CD4-positive, alpha-beta T cell treated with Interleukin-21 for 1 hour (primary cell): Measurements from ENCODE around the gene ENOX1.

Experiments
- DNase-seq: peaks from one replicate; pipeline ENCODE4 v3.0.0-alpha.2; 2020

Gene ENOX1

DNA sequence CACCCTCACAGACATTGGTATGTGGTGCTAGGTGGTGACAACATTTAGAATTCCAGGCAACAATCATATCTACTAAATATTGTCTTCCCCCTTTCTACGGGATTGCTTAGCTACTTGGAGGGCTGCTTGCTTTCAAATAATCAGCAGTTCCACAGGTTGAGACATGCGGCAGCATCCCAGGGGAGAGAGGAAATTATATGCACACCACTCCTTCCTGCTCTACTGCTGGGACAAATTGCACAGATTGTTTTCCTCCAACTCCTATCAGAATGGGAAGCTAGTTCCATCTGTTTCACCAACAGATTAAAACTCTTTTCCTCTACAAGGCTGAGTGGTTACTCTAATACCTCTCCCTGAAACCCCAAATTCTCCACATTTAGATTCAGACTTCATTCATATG lies 488.0 kb downstream of the ENOX1 start:
- DNase-seq = no peak

DNA sequence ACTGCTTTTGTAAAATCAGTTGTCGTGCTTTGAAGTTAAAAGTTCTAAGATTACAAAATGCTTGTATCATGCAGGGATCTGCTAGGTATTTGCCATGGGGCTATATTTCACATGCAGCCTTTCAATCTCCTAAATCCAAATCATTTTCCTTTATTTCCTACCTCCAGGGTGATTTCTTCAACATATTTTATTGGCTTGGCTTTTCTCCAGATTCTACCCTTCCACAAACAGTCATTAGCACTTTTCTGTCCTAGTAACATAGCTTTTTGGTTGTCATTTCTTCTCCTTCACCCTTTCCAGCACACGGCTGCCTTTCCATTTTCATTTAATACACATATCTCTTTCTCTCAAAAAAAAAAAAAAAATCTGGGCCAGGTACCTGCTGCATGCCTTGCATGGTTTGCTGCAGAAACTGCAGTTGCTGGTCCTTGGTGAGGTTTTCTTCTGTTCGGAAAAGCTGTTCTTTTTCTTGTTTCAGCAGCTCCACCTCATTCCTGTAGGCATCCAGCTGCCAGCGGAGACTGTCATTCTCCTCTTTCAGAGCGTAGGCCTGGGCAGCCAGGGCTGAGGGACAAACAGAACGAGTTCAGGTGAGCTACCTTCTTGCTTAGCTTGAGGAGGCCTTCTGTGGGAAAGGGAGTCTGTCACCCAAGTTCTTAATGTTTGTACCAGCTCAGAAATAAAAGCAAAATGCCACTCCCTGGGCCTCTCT lies 488.6 kb downstream of the ENOX1 start:
- no peak for DNase-seq

DNA sequence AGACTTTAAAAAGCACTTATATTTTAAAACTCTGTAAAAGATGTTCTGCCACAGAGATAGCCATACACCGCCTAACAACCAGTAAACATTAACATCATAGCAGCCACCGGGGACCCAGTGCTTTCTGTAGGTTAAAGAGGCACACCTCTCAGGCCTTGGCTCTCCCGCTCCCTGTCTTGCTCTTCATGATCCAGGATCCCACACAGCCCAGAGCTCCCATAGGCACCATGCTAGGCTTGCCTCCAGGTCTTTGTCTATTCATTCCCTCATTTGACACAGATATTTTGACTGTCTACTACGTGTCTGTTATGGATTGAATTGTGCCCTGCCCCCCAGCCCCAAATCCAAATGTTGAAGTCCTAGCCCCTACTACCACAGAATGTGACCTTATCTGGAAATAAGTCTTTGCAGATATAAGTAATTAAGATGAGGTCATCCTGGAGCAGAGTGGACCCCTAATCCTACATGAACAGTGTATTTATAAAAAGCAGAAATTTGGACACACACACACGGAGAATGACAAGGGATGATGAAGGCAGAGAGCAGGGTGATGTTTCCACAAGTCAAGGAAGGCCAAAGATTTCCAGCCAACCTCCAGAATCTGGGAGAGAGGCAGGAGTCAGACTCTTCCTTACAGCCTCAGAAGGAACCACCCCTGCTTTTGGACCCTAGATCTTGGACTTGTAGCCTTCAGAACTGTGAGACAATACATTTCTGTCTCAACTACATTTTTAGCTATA lies 490.8 kb downstream of the ENOX1 start:
- DNase-seq = no peak

DNA sequence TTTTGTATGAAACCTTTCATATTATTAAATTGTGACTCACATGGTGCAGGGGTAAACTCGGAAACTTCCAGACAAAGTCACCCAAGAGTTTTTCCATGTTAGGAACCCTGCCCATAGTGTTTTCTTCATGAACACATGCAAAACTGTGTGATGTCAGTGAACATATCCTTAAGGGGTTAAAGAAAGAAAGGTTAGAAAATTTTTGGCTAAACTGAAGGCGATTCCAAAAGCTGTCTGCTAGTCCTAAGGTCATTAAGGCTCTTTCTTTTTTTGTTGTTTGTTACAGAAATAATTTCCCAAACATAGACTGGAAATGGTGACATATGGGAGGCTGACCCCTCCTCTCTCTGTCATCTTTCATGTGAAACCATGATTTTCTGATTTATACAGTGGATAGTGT lies 491.5 kb downstream of the ENOX1 start:
- DNase-seq = no peak

DNA sequence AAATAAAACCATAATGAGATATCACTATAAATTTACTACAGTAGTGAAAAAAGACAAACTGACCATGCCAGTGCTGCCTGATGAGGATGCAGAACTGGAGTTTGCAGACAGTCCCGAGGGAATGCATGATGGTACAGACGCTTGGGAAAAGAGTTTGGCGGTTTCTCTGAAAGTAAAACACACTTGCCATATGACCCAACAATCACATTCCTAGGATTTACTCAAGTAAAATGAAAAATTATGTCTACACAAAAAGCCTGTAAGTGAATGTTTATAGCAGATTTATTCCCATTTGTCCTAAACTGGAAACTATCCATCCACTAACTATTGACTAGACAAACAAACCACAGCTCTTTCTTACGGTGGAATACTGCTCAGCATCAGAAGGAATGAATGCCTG lies 492.4 kb downstream of the ENOX1 start:
- no peak for DNase-seq

DNA sequence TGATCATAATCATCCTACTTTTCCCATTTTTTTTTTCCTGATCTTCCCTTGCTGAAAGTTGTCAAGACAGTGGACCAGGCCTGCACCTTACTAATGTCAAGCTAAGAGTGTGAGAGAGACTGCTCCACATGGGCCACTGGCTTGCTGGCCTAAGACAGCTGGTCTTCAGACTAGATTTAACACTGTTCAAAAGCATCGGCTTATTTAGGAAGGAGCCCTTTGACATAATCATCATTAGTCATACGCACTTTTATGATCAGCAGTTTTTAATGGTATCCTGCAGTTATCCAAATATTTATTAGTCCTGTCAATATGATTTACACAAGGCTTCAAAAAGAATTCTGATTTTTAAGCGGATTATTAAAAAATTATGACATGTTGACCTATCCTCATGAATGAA lies 492.8 kb downstream of the ENOX1 start:
- DNase-seq = no peak

DNA sequence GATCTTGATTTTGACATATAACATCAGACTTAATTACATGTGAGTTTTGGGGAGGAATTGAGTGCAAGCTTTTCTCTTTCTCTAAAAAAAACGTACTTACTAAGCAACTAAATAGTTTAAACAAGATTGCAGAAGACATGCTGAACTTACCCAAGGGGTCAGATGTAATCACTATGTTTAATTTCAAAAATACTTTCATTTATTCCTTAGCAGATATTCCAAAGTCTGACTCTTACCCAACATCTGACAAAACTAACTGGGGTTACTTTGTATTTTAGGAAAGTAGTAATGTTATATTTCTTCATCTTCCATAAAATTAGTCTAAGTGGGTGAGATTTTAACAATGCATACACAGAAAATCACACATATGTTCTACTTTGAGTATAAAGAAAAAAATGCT lies 493.2 kb downstream of the ENOX1 start:
- DNase-seq = no peak

DNA sequence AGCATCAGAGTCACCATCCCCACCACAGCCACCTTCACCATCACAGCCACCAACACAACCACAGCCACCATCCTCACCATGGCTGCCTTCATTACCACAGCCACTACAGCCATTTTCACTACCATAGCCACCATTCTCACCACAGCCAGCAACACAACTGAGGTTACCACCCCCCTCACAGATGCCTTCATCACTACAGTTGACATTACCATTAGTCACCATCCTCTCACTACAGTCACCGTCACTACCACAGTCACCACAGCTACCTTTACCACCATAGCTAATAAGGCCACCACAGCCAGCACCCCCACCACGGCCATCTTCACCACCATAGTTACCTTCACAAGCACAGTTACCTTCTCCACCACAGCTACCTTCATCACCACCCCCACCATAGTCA lies 493.8 kb downstream of the ENOX1 start:
- DNase-seq = no peak

DNA sequence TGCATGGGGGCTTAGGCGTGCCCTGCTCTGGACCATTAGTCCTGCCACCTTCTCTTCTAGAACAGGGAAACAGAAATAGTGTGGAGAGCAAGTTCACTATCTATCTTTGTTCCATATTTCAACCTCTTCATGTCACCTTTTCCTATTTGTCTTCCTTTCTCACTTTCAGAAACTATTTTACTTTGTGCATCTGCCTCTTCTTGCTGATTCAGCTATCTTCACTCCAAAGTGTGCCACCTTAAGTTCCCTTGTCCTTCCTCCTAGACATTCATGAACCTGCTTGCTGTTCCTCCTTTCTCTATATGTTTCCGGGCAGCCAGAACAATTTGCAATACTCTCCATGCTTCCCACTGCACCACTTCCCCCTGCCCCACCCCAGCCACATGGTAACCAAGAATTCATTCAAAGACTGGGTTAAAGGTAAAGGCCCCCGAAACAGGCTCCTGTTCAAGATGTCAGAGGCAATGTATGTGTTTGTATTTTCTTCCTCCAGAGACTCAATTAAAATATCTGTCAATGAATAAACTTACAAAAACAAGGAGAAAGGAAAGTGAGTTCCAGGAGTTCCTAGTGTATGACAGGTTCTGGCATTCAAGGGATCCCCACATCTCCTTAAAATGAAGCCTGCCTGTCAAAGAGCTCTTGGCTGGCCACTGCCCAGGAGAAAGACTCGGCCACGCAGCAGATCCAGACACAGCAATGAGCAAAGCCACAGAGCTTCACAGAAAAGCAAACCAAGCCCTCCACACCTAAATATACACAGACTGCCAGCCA lies 495.3 kb downstream of the ENOX1 start:
- DNase-seq = no peak

DNA sequence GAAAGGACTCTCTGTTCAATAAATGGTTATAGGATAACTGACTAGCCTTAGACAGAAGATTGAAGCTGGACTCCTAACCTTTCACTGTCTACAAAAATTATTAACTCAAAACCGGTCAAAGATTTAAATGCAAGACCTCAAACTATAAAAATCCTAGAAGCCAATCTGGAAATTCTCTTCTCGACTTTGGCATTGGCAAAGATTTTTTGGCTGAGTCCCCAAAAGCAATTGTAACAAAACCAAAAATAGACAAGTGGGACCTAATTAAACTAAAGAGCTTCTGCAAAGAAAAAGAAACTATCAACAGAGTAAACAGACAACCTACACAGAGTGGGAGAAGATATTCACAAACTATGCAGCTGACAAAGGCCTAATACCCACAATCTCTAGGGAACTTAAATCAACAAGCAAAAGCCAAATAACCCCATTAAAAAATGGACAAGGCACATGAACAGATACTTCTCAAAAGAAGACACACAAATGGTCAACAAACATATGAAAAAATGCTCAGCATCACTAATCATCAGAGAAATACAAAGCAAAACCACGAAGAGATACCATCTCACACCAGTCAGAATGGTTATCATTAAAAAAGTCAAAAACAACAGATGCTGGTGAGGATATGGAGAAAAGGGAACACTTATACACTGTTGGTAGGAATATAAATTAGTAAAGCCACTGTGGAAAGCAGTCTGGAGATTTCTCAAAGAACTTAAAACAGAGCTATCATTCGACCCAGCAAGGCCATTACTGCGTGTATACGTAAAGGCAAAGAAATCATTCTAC lies 497.1 kb downstream of the ENOX1 start:
- no peak for DNase-seq

DNA sequence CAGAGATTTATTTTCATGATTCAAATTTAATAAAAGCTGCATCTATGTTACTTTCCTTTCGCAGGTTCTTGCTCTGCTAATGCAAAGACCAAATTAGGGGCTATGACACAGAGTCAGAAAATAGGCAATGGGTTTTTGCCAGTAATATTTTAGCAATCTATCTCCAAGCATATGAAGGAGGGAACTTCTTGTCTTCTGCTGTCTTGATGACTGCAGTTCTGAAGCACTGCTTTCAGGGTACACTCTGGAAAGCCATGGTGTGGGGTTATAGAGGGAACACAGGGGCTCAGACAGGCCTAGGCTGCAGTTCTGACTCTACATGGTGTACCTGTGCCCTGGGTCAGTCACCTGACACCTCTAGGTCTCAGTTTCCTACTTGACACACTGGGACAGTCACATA lies 500.0 kb downstream of the ENOX1 start:
- DNase-seq = no peak

DNA sequence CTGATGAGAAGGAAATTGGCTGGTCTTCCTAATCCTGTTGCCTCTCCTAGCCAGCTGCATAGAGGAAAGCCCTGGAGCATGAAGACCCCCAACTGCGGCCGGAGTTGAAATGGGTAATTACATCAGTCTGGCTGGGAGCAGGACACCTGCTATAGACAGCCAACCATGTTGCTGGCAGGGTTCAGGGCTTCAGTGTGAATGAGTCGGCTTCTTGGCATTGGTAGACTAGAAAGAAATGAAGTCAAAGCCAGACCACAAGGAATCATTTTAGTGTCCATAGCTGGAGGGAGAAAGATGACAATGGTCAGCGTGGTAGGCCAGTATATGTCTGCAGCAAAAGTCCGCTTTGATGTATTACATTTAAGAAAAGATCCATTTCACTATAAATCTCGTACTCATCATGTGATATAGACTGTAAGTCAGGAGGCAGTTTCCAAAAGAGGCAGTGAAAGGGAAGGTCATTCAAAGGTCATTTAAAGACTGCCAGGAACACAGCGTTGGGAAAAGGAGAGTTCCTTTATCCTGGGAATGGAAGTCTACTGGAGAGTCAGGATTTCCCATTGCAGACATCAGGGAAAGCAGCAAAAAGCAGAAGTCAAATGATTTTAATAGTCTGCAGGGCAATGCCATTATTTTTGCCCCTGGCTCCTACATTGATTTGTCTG lies 500.7 kb downstream of the ENOX1 start:
- DNase-seq = no peak

DNA sequence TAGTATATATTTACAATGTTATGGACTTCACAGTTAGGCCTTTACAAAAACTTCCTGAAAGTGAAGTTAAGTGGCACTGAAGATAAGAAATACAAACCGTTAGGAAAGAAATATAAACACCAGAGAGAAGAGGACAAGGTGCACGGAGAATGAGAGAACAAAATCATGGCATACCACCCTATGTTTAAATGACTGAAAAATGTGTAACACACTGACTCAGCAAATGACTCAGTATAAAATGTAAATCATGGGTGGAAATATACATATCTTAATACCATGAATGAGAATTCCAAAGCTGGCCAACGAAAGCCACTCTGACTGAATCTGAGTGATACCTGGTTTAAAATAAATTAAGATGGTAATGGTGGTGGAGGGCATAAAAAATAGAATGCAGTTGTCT lies 502.6 kb downstream of the ENOX1 start:
- DNase-seq = no peak

DNA sequence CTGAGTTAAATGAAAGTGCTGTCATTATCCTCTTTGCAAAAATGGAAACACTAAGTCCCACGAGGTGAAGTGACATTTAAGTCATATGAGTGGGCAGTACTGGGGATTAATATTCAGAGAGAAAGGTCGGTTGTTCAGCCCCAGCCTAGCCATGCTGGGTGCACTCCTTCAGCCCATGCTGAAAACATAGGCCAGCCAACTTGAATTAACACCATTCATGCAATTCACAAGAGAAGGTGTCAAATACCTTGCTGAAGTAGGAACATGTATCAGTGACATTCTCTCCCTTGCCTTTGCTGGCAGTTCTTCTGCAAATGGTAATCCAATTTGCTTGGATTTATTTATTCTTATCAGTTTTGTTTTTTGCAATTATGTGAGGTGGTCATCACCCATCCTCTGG lies 507.1 kb downstream of the ENOX1 start:
- no peak for DNase-seq

DNA sequence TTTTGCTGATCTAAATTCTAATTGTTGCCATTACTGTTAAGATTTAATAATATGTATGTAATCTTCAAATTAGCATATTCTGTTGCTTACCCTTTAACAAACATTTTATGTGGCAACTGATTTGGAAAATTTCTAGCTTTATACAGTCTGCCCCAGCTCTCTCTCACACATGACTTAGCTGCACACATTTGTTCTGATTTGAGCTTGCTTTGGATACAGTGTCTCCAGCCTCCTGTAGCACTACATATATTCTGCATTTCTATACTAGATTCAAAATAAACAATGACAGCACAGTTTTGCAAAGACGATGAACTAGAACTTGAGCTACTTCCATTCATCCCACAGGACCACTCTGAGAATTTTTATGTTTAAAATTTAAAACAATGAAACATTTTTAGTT lies 508.6 kb downstream of the ENOX1 start:
- DNase-seq = no peak

DNA sequence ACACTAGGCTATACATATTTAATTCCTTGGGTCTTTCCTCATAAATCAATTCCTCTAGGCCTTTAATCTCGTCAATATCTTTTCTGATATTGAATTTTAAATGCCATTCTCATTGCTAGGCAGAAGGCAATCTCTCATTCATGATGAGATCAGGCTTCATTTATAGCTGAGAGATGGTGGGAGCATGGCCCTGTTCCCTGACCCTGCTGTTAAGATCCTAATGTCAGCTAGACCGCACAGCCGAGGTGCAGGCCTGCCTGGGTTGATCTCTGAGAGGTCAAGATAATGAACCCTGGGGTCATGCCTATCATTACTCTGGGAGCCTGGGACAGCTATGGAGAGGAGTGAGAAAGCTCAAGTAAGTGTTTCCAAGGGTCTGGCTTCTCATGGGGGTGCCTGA lies 509.6 kb downstream of the ENOX1 start:
- DNase-seq = no peak

DNA sequence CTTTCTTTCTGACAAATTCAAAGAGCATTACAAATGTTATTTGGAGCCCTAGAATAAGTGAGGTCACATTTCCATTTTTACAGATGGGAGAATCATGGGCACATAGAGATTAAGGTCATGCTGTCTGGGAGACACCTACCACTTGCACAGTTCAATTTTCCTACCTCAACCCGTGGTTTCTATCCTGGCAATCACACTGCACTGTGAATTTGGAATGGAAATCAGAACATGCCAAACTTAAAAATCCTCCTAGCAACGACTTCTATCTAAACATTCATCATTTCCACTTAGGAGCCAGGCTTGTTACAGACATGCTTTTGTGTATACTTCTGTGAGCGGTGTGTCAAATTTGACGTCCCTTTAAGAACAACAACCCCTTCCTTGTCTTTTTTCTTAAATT lies 511.9 kb downstream of the ENOX1 start:
- no peak for DNase-seq

DNA sequence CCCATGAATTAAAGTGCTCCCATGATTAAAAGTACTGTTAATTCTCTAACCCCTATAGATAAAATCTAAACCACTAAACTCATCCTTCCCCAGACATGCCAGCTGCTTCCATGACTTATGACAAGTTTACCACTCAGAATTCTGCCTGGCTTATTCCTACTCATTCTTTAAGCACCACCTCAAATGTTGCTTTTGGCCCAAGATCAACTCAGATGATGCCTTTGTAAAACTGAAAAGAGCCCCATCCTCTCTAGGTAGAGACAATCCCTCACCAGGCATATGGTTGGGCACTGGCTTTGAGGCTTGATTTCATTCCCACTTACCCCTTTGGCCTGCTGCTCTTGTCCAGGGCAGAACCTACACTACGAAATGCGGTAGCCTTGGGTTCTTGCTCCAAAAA lies 513.4 kb downstream of the ENOX1 start:
- no peak for DNase-seq

DNA sequence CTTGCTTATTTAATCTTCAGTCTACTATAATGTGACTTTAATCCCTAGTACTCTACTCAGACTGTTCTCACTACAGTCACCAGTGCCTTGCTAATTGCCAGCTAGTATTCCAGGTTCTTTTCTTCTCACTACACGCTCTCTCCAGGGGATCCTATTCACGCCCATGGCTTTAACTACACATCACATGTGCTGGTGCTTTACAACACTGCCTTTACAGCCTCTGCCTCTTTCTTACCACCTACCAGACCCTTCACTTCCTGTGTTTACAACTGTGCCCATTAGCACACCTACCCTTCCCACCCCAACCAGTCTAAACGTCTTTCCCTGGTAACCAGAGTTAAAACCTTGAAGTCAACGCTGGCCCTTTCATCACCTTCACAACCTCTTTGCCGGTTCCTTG lies 513.9 kb downstream of the ENOX1 start:
- no peak for DNase-seq

DNA sequence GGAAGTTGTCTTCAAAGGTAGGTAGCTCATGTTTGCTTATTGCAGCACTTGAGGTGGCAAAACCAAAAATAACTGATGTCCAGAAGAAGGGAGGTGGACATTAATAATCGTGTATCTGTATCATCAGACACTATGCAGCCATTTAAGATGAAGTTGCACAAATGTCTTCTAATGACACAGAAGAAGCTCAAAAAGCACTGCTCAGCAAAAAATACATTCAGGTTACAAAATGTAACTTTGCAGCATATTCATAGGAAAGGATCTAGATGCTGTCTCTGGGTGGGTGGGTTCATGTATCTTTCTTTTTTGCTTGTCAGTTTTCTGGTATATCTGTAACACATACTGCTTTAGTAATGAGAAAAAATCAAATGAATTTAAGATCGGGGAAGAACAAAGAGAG lies 515.6 kb downstream of the ENOX1 start:
- no peak for DNase-seq

DNA sequence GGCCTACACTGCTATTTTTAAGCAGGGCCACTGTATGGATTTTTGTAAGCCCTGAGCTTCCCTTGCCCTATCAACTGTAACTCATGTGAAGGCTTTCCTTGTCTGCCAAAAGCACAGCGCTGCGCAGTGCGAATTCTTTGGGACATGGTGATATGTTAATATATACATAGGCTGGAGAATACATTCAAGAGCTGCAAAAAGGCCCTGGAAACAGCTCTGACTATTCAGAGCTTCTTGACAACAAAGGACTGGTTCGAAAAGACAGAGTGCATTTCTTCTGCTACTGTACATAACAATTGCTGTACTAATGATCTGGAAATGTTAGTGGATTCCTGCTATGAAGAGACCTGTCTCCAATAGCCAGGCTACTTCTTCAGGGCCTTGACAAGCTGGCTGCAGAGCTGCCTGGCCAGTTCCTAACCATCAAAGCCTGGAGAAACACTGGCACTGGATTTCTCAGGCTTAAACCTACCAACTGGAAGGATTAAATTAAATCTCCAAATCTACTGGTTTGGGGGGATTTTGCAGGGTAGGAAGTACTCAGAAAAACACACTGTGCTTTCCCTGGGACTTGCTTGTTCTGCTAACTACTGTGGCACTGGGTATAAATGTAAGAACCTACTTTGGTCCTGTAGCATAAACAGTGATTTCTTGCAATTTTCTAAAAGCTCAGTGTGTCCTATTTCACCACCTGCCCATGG lies 516.5 kb downstream of the ENOX1 start:
- DNase-seq = no peak

DNA sequence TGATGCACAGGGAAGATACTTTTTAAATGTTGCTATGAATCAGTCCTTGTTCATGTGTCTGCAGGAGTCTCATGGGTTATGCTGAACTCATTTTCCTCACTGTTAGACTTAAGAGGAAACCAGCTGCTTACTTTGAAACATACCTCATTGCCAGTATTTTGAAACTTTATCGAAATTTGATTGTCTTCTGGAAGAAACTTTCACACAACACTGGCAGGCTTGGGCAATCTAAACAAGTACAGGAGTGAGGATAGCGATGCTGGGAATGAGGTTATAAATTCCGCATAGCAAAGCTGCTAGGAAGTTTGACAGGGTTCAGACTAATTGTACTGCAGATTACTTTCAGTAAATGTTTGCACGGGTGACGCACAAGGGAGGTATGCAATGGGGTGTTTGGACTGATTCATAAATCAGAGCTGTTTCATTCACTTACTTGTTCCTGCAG lies 517.7 kb downstream of the ENOX1 start:
- no peak for DNase-seq
